ENCODE measurements around the gene AGBL3.
"Not testable (repeated sequence)": the region's sequence is repeated elsewhere in the genome, so short reads cannot be mapped to it uniquely, and the experiment has no call there.

Gene AGBL3

GRCh38 chr7:134966691-134967090 lies 19.6 kb upstream of the AGBL3 start:
- no peak for DNase-seq (ENCODE audit: low spot score)

- no peak for DNase-seq (ENCODE audit: low spot score)
Observed at GRCh38 chr7:134968110-134968509, 18.2 kb upstream of the AGBL3 start.

- DNase-seq (ENCODE audit: low spot score): not testable (repeated sequence)
Observed at GRCh38 chr7:134981645-134982044, 4.7 kb upstream of the AGBL3 start.

DNA sequence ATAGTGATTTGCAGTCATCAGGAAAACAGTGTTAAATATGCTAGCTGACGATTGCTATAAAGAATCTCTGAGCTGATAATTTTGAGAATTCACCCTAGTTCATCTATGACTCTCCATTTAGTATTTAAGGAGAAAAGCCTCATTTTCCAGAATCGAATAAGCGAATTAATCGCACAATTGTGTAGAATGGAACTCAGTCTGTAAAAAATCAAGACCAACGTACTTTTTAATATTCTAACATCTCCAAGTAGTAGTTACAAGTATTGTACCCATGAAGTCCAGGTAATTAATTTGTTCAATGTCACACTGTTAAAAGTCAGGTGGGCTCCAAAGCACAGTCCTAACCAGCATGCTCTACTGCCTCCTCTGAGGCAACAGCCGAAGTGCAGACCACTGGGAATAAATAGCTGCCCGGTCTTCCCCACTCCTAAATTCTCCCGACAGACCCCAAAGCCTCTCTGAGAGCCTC lies 380 bp upstream of the AGBL3 start:
- DNase-seq (ENCODE audit: low spot score): no peak

- no peak for DNase-seq (ENCODE audit: low spot score)
Observed at GRCh38 chr7:134988161-134988560, 1.9 kb downstream of the AGBL3 start.

DNA sequence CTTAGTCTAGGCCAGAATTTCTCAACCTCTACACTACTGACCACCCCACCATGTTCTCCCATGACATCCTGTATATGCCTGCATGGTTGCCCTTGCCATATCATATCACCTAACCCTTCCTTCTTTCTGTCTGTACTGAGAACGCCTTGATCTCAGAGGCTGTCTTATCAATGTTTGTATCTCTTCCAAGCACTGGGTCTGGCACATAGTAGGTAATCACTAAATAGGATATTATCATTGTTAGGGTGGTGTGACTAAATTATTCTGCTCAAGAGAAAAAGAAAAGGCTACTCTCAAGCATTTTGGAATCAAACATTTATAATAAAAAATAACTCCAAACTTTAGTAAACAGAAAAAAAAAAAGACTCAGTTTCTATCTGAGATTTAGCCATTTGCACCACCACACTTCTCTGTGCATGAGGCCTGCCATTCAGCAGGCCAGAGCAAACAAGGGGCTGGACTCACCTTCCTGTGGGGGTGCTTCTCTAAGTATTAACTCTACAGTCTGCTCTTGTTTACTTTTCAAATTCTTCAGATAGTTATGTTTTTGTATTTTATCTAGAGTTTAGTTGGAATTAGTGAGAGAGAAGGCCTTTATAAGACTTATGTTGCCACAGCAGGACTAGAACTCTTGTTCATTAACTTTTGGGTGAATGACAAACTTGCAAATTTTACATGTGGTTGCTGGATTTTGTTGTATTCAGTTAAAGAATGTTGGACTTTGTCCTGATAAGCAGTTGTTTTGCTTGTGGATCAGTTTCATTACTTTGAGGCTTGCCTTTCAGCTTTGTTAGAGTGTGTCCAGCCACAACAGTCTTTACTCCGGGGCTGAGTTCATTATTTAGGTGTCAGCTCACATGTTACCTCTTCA lies 5.4 kb downstream of the AGBL3 start:
- no peak for DNase-seq (ENCODE audit: low spot score)

- peak; percentile 9 for DNase-seq (ENCODE audit: low spot score)
Observed at GRCh38 chr7:134992626-134993179, 6.4 kb downstream of the AGBL3 start.

GRCh38 chr7:134993877-134994456 lies 7.7 kb downstream of the AGBL3 start:
- no peak for DNase-seq (ENCODE audit: low spot score)

- DNase-seq (ENCODE audit: low spot score): no peak
Observed at GRCh38 chr7:134995239-134996096, 9.2 kb downstream of the AGBL3 start.

DNA sequence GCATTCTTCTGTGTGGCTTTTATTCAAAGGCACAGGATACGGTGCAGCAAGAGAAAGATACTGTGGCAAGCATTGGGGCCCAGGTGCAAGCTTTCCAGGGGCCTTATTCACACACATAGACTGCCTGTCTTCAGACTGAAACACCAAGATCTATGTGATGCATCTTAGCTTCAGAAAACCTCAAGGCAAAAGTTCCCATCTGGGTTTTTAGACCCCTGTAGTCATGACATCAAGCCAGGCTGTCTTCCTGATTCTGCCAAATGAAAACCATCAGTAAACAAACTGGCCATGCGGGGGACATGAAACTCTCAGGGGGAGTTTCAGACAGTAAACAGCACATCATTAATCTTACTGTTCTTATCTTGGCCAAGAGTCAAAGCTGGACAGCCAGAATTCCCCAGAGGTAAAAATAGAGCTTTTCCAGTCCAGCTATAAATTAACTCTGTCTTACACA lies 9.8 kb downstream of the AGBL3 start:
- DNase-seq (ENCODE audit: low spot score): no peak

DNA sequence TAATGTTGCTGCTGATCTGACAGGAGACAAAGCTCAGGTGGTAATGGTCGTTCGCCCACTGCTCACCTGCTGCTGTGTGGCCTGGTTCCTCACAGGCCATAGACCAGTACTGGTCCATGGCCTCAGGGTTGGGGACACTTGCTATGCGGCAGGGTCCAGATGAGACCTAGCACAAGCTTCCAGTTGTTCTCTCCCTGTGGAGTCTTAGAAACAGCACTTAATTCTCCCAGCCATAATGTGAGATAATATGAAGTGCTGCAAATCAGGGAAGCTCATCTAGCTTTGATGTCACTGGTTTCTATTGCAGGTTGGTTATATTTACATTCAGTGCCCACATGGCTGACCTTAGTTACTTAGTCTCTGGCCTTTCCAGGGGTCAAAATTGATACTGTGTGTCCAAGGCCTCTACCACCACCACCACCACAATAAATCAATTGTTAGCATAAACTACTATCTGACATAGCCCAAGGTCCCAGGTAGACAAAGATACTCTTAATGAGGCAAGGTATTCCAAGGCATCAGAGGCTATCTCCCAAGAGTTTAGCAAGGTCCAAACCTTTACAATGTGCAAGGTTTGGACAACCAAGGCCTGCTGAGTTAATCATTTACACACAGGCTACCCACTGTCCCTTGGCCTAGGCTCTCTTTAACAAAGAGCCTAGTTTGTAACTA lies 11.0 kb downstream of the AGBL3 start:
- no peak for DNase-seq (ENCODE audit: low spot score)

DNA sequence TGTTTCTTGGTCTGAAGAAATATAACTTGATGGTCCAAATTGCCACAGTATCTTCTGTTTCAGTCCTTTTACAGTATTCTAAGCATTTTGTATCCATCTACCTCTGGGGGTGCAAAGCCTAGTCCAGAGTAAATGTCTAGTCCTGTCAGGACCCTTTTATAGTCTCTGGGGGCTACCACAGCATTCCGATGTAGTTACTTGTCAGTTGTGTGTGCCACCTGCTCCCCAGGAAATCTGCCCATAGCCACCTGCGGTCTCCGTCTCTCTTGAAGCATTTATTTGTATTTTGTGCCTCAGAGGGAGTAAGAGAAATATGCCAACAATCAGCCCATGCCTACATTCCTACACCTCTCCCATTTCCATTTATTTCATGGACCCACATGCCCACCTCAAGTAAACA lies 12.8 kb downstream of the AGBL3 start:
- no peak for DNase-seq (ENCODE audit: low spot score)

GRCh38 chr7:135001390-135002165 lies 15.3 kb downstream of the AGBL3 start:
- DNase-seq (ENCODE audit: low spot score): no peak

- DNase-seq (ENCODE audit: low spot score): no peak
Observed at GRCh38 chr7:135012229-135012628, 25.9 kb downstream of the AGBL3 start.

GRCh38 chr7:135023622-135024021 lies 37.3 kb downstream of the AGBL3 start:
- DNase-seq (ENCODE audit: low spot score): no peak

GRCh38 chr7:135035252-135035651 lies 48.9 kb downstream of the AGBL3 start:
- DNase-seq (ENCODE audit: low spot score): no peak

DNA sequence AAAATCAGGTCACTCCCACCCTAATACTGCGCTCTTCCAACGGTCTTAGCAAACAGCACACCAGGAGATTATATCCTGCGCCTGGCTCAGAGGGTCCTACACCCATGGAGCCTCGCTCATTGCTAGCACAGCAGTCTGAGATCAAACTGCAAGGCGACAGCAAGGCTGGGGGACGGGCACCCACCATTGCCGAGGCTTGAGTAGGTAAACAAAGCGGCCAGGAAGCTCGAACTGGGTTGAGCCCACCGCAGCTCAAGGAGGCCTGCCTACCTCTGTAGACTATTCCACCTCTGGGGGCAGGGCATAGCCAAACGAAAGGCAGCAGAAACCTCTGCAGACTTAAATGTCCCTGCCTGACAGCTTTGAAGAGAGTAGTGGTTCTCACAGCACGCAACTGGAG lies 80.7 kb downstream of the AGBL3 start:
- DNase-seq (ENCODE audit: low spot score): not testable (repeated sequence)

DNA sequence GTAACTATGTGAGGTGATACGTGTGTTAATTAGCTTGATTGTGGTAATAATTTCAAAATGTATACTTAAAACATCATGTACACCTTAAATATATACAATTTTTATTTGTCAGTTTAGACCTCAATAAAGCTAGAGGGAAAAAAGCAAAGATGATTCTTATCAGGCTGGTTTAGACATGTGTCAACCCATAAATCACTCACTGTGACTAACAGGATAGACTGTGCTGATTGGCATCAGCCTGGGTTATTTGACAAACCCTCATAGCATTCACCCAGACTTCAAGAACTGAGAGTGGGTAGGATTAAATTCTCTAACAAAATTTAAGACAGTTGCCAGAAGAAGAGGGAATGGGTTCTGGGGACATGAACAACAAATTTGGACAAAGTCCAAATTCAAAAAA lies 87.8 kb downstream of the AGBL3 start:
- DNase-seq (ENCODE audit: low spot score): no peak

GRCh38 chr7:135074531-135074930 lies 88.2 kb downstream of the AGBL3 start:
- no peak for DNase-seq (ENCODE audit: low spot score)

- no peak for DNase-seq (ENCODE audit: low spot score)
Observed at GRCh38 chr7:135075716-135076115, 89.4 kb downstream of the AGBL3 start.

- no peak for DNase-seq (ENCODE audit: low spot score)
Observed at GRCh38 chr7:135076882-135077281, 90.6 kb downstream of the AGBL3 start.
